GM12873 (cell line): ENCODE data around the gene TEX11.

Source experiments
- CTCF ChIP-seq: IDR thresholded peaks from 2 replicates; pipeline ENCODE4 v1.5.1; 2012; ENCODE audit warnings: low read depth, mild to moderate bottlenecking, moderate library complexity, low read length, control low read depth; ENCODE audit not compliant: insufficient read depth; ENCODE audit errors: missing control alignments

The TEX11 gene

GRCh38 chrX:70901465-70901864 lies 7.0 kb downstream of the TEX11 start:
- TF ChIP-seq CTCF, result no peak

GRCh38 chrX:70878902-70879301 lies 29.6 kb downstream of the TEX11 start:
- TF ChIP-seq CTCF, result no peak

- no peak for TF ChIP-seq CTCF
Measured at GRCh38 chrX:70852294-70852693, 56.2 kb downstream of the TEX11 start.

- TF ChIP-seq CTCF, result no peak
Measured at GRCh38 chrX:70834589-70834988, 73.9 kb downstream of the TEX11 start.

- no peak for TF ChIP-seq CTCF
Measured at GRCh38 chrX:70826715-70827114, 81.8 kb downstream of the TEX11 start.

GRCh38 chrX:70825366-70825765 lies 83.1 kb downstream of the TEX11 start:
- TF ChIP-seq CTCF, result no peak

GRCh38 chrX:70808942-70809940 lies 99.3 kb downstream of the TEX11 start:
- TF ChIP-seq CTCF, result no peak
